Left lung (tissue), 10 donors: Measurements from ENCODE around the gene SPTSSB. TPM values are rescaled to one million over a fixed set of nuclear protein-coding genes. Genes with fewer than 3 reads are reported as not detected.

ENCODE experiments used
- ATAC-seq: fragments of 200-7000 bp; cut with Tn5 transposase; one replicate; pipeline ENCODE4 v1.9.1; 2020; ENCODE audit warnings: moderate library complexity
- DNase-seq, 4 donors: peaks; one replicate each; pipeline ENCODE4 v3.0.0-alpha.2; 2013 to 2020
- H3K27ac ChIP-seq, 2 donors: fragments of 200-600 bp; sonication (generic) in 1 of 2; one replicate each; pipeline versions ENCODE4 v1.5.0 to v1.8.0; 2020 to 2021
- H3K27me3 ChIP-seq, 2 donors: fragments of 200-600 bp; sonication (generic) in 1 of 2; one replicate each; pipeline versions ENCODE4 v1.5.0 to v1.8.0; 2020 to 2021
- H3K36me3 ChIP-seq, 2 donors: fragments of 200-600 bp; sonication (generic) in 1 of 2; one replicate each; pipeline versions ENCODE4 v1.5.0 to v1.8.0; 2020 to 2021
- H3K4me1 ChIP-seq, 2 donors: fragments of 200-600 bp; one replicate each; pipeline ENCODE4 v1.8.0; 2021
- H3K4me3 ChIP-seq, 2 donors: fragments of 200-600 bp; sonication (generic) in 1 of 2; one replicate each; pipeline versions ENCODE4 v1.5.0 to v1.8.0; 2020 to 2021; ENCODE audit warnings: mild to moderate bottlenecking in 1 of 2
- H3K9me3 ChIP-seq, 2 donors: fragments of 200-600 bp; sonication (generic) in 1 of 2; one replicate each; pipeline versions ENCODE4 v1.5.0 to v1.8.0; 2020 to 2021
- CTCF ChIP-seq, 2 donors: fragments of 200-600 bp; sonication (generic) in 1 of 2; IDR thresholded peaks; one replicate each; pipeline versions ENCODE4 v1.5.0 to v1.8.0; 2021; ENCODE audit warnings: antibody characterized with exemption in 2 of 2
- intact Hi-C, 2 donors: fragments of 100-400 bp; cut with DNase I; formaldehyde crosslinking; loops; one replicate each; pipeline versions ENCODE4 v1.11.2 to v1.14.2; 2022
- polyA plus RNA-seq, 6 donors: library from polyadenylated mRNA; unstranded; fragments of 120-200 nt; gene quantifications; one replicate each; pipeline ENCODE4 v1.2.1, GENCODE V29; 2013; ENCODE audit not compliant: insufficient read length in 6 of 6
- total RNA-seq, 2 donors: library from RNA; stranded (reverse); fragmentation: NEBNext Ultra II Directional; extraction: Animal tissue kit (Norgen Biotek cat#: 25700); gene quantifications; one replicate each; pipeline ENCODE4 v1.2.1, GENCODE V29; 2021
- donor health status: DM: no; HTN: yes; CAD: no.
- donor health status: DM: no; HTN: no; CAD: no.

The SPTSSB gene
- total and polyA plus RNA-seq, 8 donors, result 1.7 to 17.7 (median 10.9) TPM; not detected in 2

GRCh38 chr3:161342629-161343028 lies 28.7 kb downstream of the SPTSSB start:
- intact Hi-C loops, result no loop called here
- TF ChIP-seq CTCF (IDR thresholded peaks at IDR 0.05), result no peak
- DNase-seq (no peak), ATAC-seq (no peak)
- Histone ChIP-seq H3K27ac (no peak overlapping the region), H3K36me3 (no peaks in the 10 kb centered on the region), H3K4me3 (no peak overlapping the region), H3K27me3 (peaks cover 0 to 8% of the 10 kb centered on the region in 2 donors), H3K9me3 (no peaks in the 10 kb centered on the region), H3K4me1 (no peaks in the 10 kb centered on the region)

GRCh38 chr3:161339517-161340500 lies 31.5 kb downstream of the SPTSSB start:
- Histone ChIP-seq H3K4me3 (no peak overlapping the region), H3K4me1 (no peaks in the 10 kb centered on the region), H3K27me3 (no peaks in the 10 kb centered on the region), H3K9me3 (no peaks in the 10 kb centered on the region), H3K27ac (no peak overlapping the region), H3K36me3 (no peaks in the 10 kb centered on the region)
- DNase-seq (no peak), ATAC-seq (no peak)
- no peak for TF ChIP-seq CTCF (IDR thresholded peaks at IDR 0.05)
- intact Hi-C loops, result no loop called here

- ATAC-seq (no peak), DNase-seq (no peak)
- peaks cover 0 to 9% of the 10 kb centered on the region in 2 donors for H3K4me1 ChIP-seq
- H3K9me3 ChIP-seq, result no peaks in the 10 kb centered on the region
- H3K27me3 ChIP-seq, result peaks cover 0 to 6% of the 10 kb centered on the region in 2 donors
- intact Hi-C loops, result no loop called here
- H3K4me3 ChIP-seq, result no peak overlapping the region
- no peaks in the 10 kb centered on the region for H3K36me3 ChIP-seq
- H3K27ac ChIP-seq, result no peak overlapping the region
- no peak for TF ChIP-seq CTCF (IDR thresholded peaks at IDR 0.05)
Measured at GRCh38 chr3:161337311-161337710, 34.0 kb downstream of the SPTSSB start.

GRCh38 chr3:161336661-161337060 lies 34.7 kb downstream of the SPTSSB start:
- DNase-seq (no peak), ATAC-seq (no peak)
- Histone ChIP-seq H3K9me3 (no peaks in the 10 kb centered on the region), H3K36me3 (no peaks in the 10 kb centered on the region), H3K4me3 (no peak overlapping the region), H3K27ac (no peak overlapping the region), H3K4me1 (peaks cover 0 to 9% of the 10 kb centered on the region in 2 donors), H3K27me3 (peaks cover 0 to 6% of the 10 kb centered on the region in 2 donors)
- intact Hi-C loops, result no loop called here
- no peak for TF ChIP-seq CTCF (IDR thresholded peaks at IDR 0.05)

GRCh38 chr3:161333696-161334095 lies 37.6 kb downstream of the SPTSSB start:
- TF ChIP-seq CTCF (IDR thresholded peaks at IDR 0.05), result no peak
- H3K9me3 ChIP-seq, result no peaks in the 10 kb centered on the region
- DNase-seq (no peak), ATAC-seq (peak; percentile 37)
- intact Hi-C loops, result no loop called here
- H3K4me3 ChIP-seq, result no peak overlapping the region
- peaks cover 0 to 6% of the 10 kb centered on the region in 2 donors for H3K27me3 ChIP-seq
- H3K4me1 ChIP-seq, result peaks cover 0 to 9% of the 10 kb centered on the region in 2 donors
- H3K36me3 ChIP-seq, result no peaks in the 10 kb centered on the region
- H3K27ac ChIP-seq, result no peak overlapping the region
